DND-41 (cell line): ENCODE data around the gene HEG1.
"Not testable (repeated sequence)": the region's sequence is repeated elsewhere in the genome, so short reads cannot be mapped to it uniquely, and the experiment has no call there.

Source experiments
- ATAC-seq: fragments of 200-7000 bp; cut with Tn5 transposase; 3 replicates; pipeline ENCODE4 v1.9.1; 2021; ENCODE audit warnings: low read depth; ENCODE audit not compliant: insufficient read depth
- DNase-seq: peaks from one replicate; pipeline ENCODE4 v3.0.0-alpha.2; 2020
- H2AFZ ChIP-seq: 2 replicates; pipeline ENCODE4 v1.6.0; 2012; ENCODE audit warnings: low read depth, low read length
- H3K27ac ChIP-seq: 2 replicates; pipeline ENCODE4 v1.5.1; 2012; ENCODE audit warnings: low read length, inconsistent platforms
- H3K27me3 ChIP-seq: fragments of 200-600 bp; sonication (generic); 2 replicates; pipeline ENCODE4 v1.6.0; 2012; ENCODE audit warnings: low read length, mild to moderate bottlenecking, inconsistent platforms; ENCODE audit not compliant: insufficient read depth, poor library complexity
- H3K36me3 ChIP-seq: 2 replicates; pipeline ENCODE4 v1.5.1; 2012; ENCODE audit warnings: low read length, inconsistent platforms; ENCODE audit not compliant: insufficient read depth
- H3K4me1 ChIP-seq: 2 replicates; pipeline ENCODE4 v1.5.1; 2012; ENCODE audit warnings: mild to moderate bottlenecking, low read length; ENCODE audit not compliant: insufficient read depth
- H3K4me2 ChIP-seq: 2 replicates; pipeline ENCODE4 v1.6.0; 2012; ENCODE audit warnings: mild to moderate bottlenecking, moderate library complexity, low read length, inconsistent platforms; ENCODE audit not compliant: insufficient read depth
- H3K4me3 ChIP-seq, 2 experiments: fragments of 200-600 bp in 1 of 2; shearing (Covaris generic) in 1 of 2; 2 replicates each; pipeline ENCODE4 v1.5.1; 2012 to 2016; ENCODE audit warnings: inconsistent platforms in 2 of 2, low read length in 2 of 2, mild to moderate bottlenecking in 2 of 2, low read depth in 1 of 2, moderate library complexity in 1 of 2
- H3K79me2 ChIP-seq: 2 replicates; pipeline ENCODE4 v1.6.0; 2012; ENCODE audit warnings: low read length, inconsistent platforms; ENCODE audit not compliant: insufficient read depth
- H3K9ac ChIP-seq: 2 replicates; pipeline ENCODE4 v1.6.0; 2012; ENCODE audit warnings: low read depth, mild to moderate bottlenecking, inconsistent platforms, low read length, moderate library complexity
- H3K9me3 ChIP-seq: 2 replicates; pipeline ENCODE4 v1.5.1; 2012; ENCODE audit warnings: low read length, moderate library complexity, mild to moderate bottlenecking, inconsistent platforms; ENCODE audit not compliant: insufficient read depth, severe bottlenecking
- H4K20me1 ChIP-seq: 2 replicates; pipeline ENCODE4 v1.6.0; 2012; ENCODE audit warnings: low read length; ENCODE audit not compliant: insufficient read depth
- EZH2 ChIP-seq: IDR thresholded peaks from 3 replicates; pipeline ENCODE4 v1.6.1; 2012; ENCODE audit warnings: borderline replicate concordance, low read depth, mild to moderate bottlenecking, moderate library complexity, low read length, inconsistent platforms; ENCODE audit not compliant: severe bottlenecking
- TF ChIP-seq, protein P1 (sequence below): IDR thresholded peaks from 2 replicates; pipeline ENCODE4 v1.5.1; 2012; ENCODE audit warnings: borderline replicate concordance, low read length, moderate library complexity, mild to moderate bottlenecking; ENCODE audit not compliant: poor library complexity, severe bottlenecking; ENCODE audit errors: extremely low read depth

HEG1 gene

DNA sequence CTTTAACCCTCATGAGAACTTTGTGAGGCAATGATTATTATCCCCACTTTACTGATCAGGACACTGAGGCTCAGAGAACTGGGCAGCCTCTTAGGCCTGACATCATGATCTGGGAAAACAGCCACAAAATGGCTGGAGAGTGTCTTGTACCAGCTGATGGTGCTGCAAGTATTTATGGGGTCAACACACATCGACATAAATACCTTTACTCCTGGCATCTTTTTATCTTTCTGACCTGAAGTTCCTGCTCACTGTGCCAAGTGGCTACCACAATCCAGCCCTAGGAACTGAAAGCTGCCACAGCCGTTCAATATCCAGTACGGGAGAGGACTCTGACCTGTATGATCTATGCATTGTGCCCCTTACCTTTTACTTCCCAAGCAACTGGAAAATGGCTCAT lies 92.0 kb downstream of the HEG1 start:
- Histone ChIP-seq H3K9me3 (no peaks in the 10 kb centered on the region), H3K9ac (no peak overlapping the region), H3K4me2 (no peak overlapping the region), H3K27ac (no peak overlapping the region), H3K79me2 (no peaks in the 10 kb centered on the region), H3K4me1 (no peaks in the 10 kb centered on the region), H2AFZ (no peak overlapping the region), H3K27me3 (no peaks in the 10 kb centered on the region), H3K4me3 (no peak overlapping the region), H3K36me3 (no peaks in the 10 kb centered on the region), H4K20me1 (no peaks in the 10 kb centered on the region)
- DNase-seq (no peak), ATAC-seq (no peak)
- TF ChIP-seq, protein P1, sequence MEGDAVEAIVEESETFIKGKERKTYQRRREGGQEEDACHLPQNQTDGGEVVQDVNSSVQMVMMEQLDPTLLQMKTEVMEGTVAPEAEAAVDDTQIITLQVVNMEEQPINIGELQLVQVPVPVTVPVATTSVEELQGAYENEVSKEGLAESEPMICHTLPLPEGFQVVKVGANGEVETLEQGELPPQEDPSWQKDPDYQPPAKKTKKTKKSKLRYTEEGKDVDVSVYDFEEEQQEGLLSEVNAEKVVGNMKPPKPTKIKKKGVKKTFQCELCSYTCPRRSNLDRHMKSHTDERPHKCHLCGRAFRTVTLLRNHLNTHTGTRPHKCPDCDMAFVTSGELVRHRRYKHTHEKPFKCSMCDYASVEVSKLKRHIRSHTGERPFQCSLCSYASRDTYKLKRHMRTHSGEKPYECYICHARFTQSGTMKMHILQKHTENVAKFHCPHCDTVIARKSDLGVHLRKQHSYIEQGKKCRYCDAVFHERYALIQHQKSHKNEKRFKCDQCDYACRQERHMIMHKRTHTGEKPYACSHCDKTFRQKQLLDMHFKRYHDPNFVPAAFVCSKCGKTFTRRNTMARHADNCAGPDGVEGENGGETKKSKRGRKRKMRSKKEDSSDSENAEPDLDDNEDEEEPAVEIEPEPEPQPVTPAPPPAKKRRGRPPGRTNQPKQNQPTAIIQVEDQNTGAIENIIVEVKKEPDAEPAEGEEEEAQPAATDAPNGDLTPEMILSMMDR, result no peak
- no peak for TF ChIP-seq EZH2

DNA sequence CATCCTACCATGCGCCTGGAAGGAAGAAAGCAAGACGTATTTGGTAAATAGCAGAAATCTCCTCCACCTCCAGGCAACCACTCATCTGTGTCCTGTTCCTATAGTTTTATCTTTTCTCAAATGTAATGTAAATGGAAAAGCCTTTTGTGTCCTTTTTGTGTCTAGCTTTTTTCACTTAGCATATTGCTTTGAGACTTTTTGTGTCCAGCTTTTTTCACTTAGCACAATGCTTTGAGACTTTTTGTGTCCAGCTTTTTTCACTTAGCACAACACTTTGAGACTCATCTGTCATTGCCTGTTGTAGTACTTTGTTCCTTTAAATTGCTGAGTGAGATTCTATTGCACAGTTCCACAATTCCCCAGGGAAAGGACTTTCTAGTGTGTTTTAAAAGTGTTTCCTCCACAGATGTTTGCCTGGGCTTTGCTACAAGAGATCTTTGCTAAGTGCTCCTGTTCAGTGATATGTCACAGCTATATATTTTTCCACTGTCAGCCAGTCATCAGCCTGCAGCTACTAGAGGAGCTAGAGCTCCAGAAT lies 93.3 kb downstream of the HEG1 start:
- H3K36me3 ChIP-seq, result no peaks in the 10 kb centered on the region
- no peaks in the 10 kb centered on the region for H4K20me1 ChIP-seq
- no peaks in the 10 kb centered on the region for H3K4me1 ChIP-seq
- H2AFZ ChIP-seq, result no peak overlapping the region
- no peak overlapping the region for H3K9ac ChIP-seq
- DNase-seq, result no peak
- H3K79me2 ChIP-seq, result no peaks in the 10 kb centered on the region
- no peak overlapping the region for H3K4me2 ChIP-seq
- no peak overlapping the region for H3K4me3 ChIP-seq
- no peaks in the 10 kb centered on the region for H3K9me3 ChIP-seq
- TF ChIP-seq, protein P1, result no peak
- no peak for TF ChIP-seq EZH2
- no peak for ATAC-seq
- H3K27me3 ChIP-seq, result no peaks in the 10 kb centered on the region
- no peak overlapping the region for H3K27ac ChIP-seq

DNA sequence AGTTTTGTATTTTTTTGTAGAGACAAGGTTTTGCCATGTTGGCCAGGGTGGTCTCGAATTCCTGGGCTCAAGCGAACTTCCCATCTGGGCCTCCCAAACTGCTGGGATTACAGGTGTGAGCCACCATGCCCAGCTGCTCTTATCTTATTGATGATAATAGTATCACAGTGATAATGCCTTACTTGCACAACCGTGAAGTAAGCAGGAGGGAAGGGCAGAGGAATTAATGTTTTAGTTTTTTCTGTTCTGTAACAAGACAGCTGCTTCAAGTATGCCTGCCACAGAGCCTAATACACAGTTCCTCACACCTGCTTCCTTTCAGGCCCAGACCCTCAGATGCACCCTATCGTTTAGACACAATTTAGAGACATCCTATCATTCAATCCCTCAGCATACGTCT lies 95.1 kb downstream of the HEG1 start:
- no peaks in the 10 kb centered on the region for H4K20me1 ChIP-seq
- TF ChIP-seq, protein P1, result no peak
- no peak for TF ChIP-seq EZH2

DNA sequence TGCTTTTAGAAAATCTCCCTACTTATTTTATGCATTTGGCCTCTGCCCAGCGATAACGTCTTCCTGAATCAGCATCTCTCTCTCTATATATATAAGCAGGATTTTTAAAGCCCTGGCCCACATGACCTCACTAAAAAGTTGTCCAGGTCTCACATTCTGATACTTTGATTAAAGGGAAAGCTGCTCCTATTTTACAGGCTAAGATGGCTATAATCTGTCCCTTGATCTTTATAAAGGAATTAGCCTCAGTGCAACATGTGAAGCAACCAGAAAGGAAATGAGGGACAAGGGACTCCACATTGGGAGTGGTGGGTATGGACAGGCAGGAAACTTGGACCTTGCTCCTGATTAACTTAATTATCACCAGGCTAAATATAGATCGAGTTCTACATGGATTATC lies 95.7 kb downstream of the HEG1 start:
- no peak for TF ChIP-seq EZH2
- TF ChIP-seq, protein P1, result no peak
- no peaks in the 10 kb centered on the region for H3K79me2 ChIP-seq

More for the DNA sequence above, 95.1 kb downstream of the HEG1 start:
- Histone ChIP-seq H3K9ac (no peak overlapping the region), H3K4me1 (no peaks in the 10 kb centered on the region), H3K27ac (no peak overlapping the region), H3K4me3 (no peak overlapping the region), H3K36me3 (no peaks in the 10 kb centered on the region), H3K79me2 (no peaks in the 10 kb centered on the region), H3K4me2 (no peak overlapping the region), H3K27me3 (no peaks in the 10 kb centered on the region), H3K9me3 (no peaks in the 10 kb centered on the region), H2AFZ (no peak overlapping the region)
- DNase-seq, result no peak
- ATAC-seq, result no peak

GRCh38 chr3:124957951-124958350 lies 97.8 kb downstream of the HEG1 start:
- H3K9ac ChIP-seq, DNase-seq, H3K9me3 ChIP-seq, H3K27ac ChIP-seq, H3K4me2 ChIP-seq, H3K36me3 ChIP-seq, H3K4me3 ChIP-seq, H3K79me2 ChIP-seq, H4K20me1 ChIP-seq, H3K27me3 ChIP-seq, ATAC-seq, H3K4me1 ChIP-seq, H2AFZ ChIP-seq: not testable (repeated sequence)

More for the DNA sequence above, 95.7 kb downstream of the HEG1 start:
- Histone ChIP-seq H2AFZ (no peak overlapping the region), H3K4me1 (no peaks in the 10 kb centered on the region), H3K27ac (no peak overlapping the region), H3K27me3 (no peaks in the 10 kb centered on the region), H3K4me3 (no peak overlapping the region), H3K4me2 (no peak overlapping the region), H4K20me1 (no peaks in the 10 kb centered on the region), H3K9me3 (no peaks in the 10 kb centered on the region), H3K36me3 (no peaks in the 10 kb centered on the region), H3K9ac (no peak overlapping the region)
- DNase-seq (no peak), ATAC-seq (no peak)
